HG03095 (cell line): ENCODE results near the gene ENG.

Source experiments
- ATAC-seq: cut with Tn5 transposase; IDR thresholded peaks from one replicate; pipeline ENCODE4 v1.9.1; 2021; ENCODE audit warnings: moderate library complexity; ENCODE audit not compliant: unreplicated experiment

Gene ENG

GRCh38 chr9:127815512-127816361 lies 38.7 kb downstream of the ENG start:
- no peak for ATAC-seq

DNA sequence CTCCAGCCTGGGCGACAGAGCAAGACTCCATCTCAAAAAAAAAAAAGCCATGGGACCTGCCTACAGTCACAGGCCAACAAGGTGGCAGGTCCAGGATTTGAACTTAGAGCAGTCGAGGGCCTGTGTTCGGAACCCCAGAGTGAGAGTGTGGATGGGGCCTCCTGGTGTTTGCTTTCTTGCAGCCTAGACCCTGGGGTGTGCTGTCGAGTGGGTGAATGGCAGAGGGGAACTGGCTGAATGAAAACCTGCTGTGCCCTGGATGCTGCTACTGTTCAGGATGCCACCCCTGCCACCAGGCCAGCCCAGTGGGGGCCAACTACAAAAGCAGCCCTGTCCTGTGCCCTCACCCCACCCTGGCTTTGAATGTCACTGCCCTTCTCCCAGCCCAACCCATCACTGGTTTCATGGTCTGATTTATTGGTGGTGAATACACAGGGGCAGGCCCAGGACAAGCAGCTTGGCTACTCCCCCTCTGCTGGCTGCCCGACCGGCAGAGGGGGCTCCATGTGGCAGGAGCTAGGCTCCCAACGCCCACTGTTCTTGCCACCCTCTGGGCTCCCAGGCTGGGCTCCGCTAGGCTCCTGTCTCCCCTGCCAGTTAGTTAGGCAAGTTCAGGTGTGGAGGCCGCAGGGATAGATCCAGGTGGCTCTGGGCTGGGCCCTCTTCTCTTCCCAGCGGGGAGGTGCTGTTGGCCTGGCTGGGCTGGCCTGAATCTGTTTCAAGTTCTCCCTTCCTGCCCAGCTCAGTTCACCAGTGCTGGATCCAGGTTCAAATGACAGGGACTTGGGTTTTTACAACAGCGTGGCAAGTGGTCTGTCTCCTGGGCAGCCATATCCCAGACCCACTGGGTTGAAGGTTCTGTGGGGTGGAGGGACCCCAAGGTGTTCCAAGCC lies 39.6 kb downstream of the ENG start:
- no peak for ATAC-seq

DNA sequence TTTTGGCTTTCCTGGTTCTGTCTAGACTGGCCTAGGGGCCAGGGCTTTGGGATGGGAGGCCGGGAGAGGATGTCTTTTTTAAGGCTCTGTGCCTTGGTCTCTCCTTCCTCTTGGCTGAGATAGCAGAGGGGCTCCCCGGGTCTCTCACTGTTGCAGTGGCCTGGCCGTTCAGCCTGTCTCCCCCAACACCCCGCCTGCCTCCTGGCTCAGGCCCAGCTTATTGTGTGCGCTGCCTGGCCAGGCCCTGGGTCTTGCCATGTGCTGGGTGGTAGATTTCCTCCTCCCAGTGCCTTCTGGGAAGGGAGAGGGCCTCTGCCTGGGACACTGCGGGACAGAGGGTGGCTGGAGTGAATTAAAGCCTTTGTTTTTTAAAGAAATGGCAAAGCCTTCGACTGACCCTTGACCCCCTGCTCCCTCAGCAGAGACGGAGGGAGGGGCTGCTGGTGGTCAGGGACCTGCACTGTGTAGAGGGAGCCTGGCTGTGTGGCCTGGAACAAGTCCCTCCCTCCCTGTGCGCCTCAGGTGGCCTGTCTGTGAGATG lies 40.7 kb downstream of the ENG start:
- no peak for ATAC-seq

DNA sequence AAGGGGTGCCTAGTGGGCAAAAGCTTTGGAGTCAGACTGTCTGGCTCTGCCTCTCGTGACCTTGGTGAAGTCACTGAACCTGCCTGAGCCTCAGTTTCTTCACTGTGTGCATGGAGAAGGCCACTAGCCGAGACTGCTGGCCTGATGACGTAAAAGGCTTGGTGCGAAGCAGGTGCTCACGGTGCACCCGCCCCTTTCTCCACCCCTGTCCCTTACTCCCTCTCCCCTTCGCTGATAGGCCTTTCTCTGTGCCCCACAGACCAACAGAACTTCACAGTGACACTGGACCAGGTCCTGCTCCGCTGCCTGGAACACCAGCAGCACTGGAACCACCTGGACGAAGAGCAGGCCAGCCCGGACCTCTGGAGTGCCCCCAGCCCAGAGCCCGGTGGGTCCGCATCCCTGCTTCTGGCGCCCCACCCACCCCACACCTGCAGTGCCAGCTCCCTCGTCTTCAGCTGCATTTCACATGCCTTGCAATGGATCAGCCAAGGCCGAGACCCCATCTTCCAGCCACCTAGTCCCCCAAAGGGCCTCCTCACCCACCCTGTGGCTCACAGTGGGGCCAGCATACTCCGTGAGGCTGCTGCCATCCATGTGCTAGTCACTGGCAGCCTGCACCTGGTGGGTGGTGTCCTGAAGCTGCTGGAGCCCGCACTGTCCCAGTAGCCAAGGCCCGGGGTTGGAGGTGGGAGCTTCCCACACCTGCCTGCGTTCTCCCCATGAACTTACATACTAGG lies 41.4 kb downstream of the ENG start:
- ATAC-seq: no peak

GRCh38 chr9:127812011-127812410 lies 42.4 kb downstream of the ENG start:
- no peak for ATAC-seq

GRCh38 chr9:127810378-127811187 lies 43.9 kb downstream of the ENG start:
- ATAC-seq: no peak

DNA sequence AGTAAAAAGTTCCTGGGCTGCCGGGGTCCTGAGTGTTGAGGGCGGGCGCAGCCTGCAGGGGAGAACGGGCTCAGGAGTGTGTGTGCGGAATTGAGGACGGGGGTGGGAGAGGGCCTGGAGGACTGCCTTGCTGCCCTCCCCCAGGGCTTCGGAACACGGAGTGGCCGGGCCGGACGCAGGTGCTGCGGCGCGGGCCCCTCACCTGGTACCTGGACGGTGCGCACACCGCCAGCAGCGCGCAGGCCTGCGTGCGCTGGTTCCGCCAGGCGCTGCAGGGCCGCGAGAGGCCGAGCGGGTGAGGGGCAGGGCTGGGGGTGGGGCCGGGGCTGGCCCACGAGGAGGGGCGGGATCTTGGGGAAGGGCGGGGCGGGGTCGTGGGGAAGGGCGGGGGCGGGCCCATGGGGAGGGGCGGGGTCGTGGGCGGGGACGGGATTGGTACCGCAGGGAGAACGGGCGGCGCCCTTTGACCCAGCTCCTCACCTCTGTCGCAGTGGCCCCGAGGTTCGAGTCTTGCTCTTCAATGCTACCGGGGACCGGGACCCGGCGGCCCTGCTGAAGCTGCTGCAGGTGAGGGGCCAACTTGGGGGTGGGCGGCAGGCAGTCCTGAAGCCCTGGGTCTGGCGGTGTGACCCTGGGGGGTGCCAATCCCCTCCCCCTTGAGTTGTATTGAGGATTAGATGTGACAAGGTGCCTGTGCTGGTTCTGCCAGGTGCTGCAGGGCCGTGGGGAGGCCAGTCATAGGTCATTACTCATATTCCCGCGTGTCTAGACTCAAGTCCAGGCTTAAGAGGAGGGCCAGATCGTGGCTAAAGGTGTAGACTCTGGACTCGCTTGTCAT lies 44.7 kb downstream of the ENG start:
- no peak for ATAC-seq

DNA sequence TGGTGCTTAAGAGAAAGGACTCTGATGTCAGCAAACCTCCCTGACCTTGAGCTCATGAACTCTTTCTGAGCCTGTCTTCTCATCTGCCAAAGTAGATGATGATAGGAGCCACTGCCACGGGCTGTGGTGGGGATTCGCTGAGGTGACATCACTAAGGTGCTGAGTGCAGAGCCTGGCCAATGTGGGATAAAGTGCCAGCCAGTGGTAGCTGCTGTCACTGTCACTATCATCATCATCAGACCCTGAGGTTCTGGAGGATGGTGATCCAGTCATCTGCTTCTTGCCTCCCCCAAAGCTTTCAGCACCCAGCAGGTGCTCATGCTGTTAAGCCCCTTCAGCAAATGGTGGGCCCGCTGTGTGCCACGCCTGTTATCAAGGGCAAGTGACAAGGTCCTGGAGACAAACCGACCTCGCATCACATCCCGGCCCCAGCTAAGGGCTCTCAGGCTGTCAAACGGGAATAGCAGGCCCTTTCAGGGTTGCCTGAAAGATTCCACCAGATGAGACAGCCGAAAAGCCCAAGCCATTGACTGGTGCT lies 45.4 kb downstream of the ENG start:
- no peak for ATAC-seq

- no peak for ATAC-seq
Measured at GRCh38 chr9:127808347-127809001, 46.0 kb downstream of the ENG start.

DNA sequence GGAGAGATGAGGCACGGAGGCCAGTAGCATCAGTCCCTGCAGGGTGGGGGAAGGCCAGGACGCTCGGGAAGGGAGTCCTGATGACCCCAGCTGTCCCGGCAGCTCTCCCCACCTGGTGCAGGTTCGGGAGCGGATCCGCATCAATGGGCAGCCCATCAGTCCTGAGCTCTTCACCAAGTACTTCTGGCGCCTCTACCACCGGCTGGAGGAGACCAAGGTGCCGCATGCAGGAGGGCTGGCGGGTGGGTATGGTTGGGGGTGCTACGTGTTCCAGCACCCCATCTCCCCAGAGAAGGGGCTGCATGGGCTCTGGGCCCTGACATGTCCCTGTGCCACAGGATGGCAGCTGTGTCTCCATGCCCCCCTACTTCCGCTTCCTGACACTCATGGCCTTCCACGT lies 47.6 kb downstream of the ENG start:
- no peak for ATAC-seq

DNA sequence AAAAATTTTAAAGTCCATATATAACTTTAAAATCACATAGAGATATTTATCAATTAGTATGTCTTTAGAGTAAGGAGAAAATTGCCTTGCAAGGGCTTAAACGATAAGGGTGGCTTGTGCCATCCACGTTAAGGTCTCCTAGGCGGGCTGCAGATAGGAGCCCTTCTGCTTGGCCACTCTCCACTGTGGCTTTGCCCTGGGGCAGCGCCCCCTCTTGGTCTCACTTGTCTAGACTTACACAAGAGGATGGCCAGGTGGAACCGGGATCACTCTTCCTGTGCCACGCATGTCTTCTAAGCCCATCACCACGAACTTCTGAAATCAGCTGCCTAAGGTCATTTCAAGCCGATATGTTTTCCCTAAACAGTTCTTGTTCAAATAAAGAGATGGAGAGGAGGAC lies 48.8 kb downstream of the ENG start:
- no peak for ATAC-seq

GRCh38 chr9:127803507-127804352 lies 50.7 kb downstream of the ENG start:
- no peak for ATAC-seq

- ATAC-seq: peak; percentile 66
Measured at GRCh38 chr9:127802576-127803443, 51.6 kb downstream of the ENG start, which contains the start of gene FPGS. Gene FPGS, plus strand, starts transcription at chr9:127802882. Its CDS starts 43 bp downstream, at chr9:127802925.

- ATAC-seq: no peak
Measured at GRCh38 chr9:127801955-127802575, 52.4 kb downstream of the ENG start.

- no peak for ATAC-seq
Measured at GRCh38 chr9:127796852-127797370, 57.5 kb downstream of the ENG start.
